Caco-2 (cell line): ENCODE data around the gene NUDT6. TPM values are rescaled to one million over a fixed set of nuclear protein-coding genes. Genes with fewer than 3 reads are reported as not detected.
A peak's percentile ranks its signal among the peaks of the same experiment; 100 is the strongest.

ENCODE experiments used
- Bru-seq: library from RNA; stranded (reverse); fragments of 400-500 nt; gene quantifications from one replicate; lab custom pipeline; 2021; lab: Mats Ljungman, UMichigan
- BruChase-seq, 2 experiments: library from RNA; stranded (reverse); fragments of 400-500 nt; gene quantifications; one replicate each; lab custom pipeline; 2021; lab: Mats Ljungman, UMichigan
- BruUV-seq: library from RNA; stranded (reverse); fragments of 400-500 nt; replicated peaks from 2 replicates; lab custom pipeline; 2021; lab: Mats Ljungman, UMichigan
- CTCF ChIA-PET: fragments of 300-600 bp; sonication (Branson Sonifier 250); formaldehyde crosslinking; loops from one replicate; lab custom pipeline; 2022; ENCODE audit warnings: antibody characterized with exemption; lab: Charles Lee
- POLR2A ChIA-PET: fragments of 300-600 bp; sonication (Branson Sonifier 250); formaldehyde crosslinking; loops from one replicate; lab custom pipeline; 2022; ENCODE audit warnings: antibody characterized with exemption; lab: Charles Lee
- DNase-seq, 2 experiments: peaks; one replicate each; pipeline versions ENCODE4 v3.0.0 to v3.0.0-alpha.2; 2020 to 2022
- H3K27me3 ChIP-seq: replicated peaks from 2 replicates; pipeline ENCODE4 v1.6.0; 2011; ENCODE audit warnings: low read length; ENCODE audit not compliant: control insufficient read depth, insufficient read depth
- H3K36me3 ChIP-seq: 2 replicates; pipeline ENCODE4 v1.5.1; 2011; ENCODE audit warnings: low read length; ENCODE audit not compliant: control insufficient read depth, insufficient read depth
- H3K4me1 ChIP-seq: fragments of 250-450 bp; sonication (Bioruptor Pico); 2 replicates; pipeline ENCODE4 v1.5.1; 2020; ENCODE audit warnings: mild to moderate bottlenecking
- H3K4me3 ChIP-seq: 2 replicates; pipeline ENCODE4 v1.5.1; 2011; ENCODE audit warnings: low read depth, mild to moderate bottlenecking, control low read depth, low read length
- H3K9me3 ChIP-seq: fragments of 250-450 bp; sonication (Bioruptor Pico); 2 replicates; pipeline ENCODE4 v1.5.1; 2020; ENCODE audit warnings: mild to moderate bottlenecking, moderate library complexity
- H3K27ac Mint-ChIP-seq: one replicate; pipeline ENCODE4 v1.8.0; 2022; ENCODE audit warnings: mixed read lengths; ENCODE audit not compliant: unreplicated experiment
- H3K27me3 Mint-ChIP-seq: one replicate; pipeline ENCODE4 v1.8.0; 2022; ENCODE audit warnings: mixed read lengths; ENCODE audit not compliant: insufficient read depth, unreplicated experiment
- H3K36me3 Mint-ChIP-seq: one replicate; pipeline ENCODE4 v1.8.0; 2022; ENCODE audit warnings: mild to moderate bottlenecking, mixed read lengths; ENCODE audit not compliant: insufficient read depth, unreplicated experiment
- H3K4me1 Mint-ChIP-seq: one replicate; pipeline ENCODE4 v1.8.0; 2022; ENCODE audit warnings: low read depth, mixed read lengths; ENCODE audit not compliant: unreplicated experiment
- H3K4me3 Mint-ChIP-seq: one replicate; pipeline ENCODE4 v1.8.0; 2022; ENCODE audit warnings: mild to moderate bottlenecking, moderate library complexity, mixed read lengths; ENCODE audit not compliant: unreplicated experiment
- H3K9me3 Mint-ChIP-seq: one replicate; pipeline ENCODE4 v1.8.0; 2022; ENCODE audit warnings: mixed read lengths; ENCODE audit not compliant: unreplicated experiment
- CTCF ChIP-seq, 2 experiments: fragments of 200-600 bp in 1 of 2; IDR thresholded peaks; 1 replicate in 1 of 2; 2 replicates in 1 of 2; pipeline versions ENCODE4 v1.5.1 to v1.8.0; 2011 to 2022; ENCODE audit warnings: antibody characterized with exemption in 1 of 2, control low read depth in 1 of 2, inconsistent platforms in 1 of 2, low read depth in 1 of 2, low read length in 1 of 2, mild to moderate bottlenecking in 1 of 2, moderate library complexity in 1 of 2; ENCODE audit not compliant: insufficient read depth in 1 of 2, severe bottlenecking in 1 of 2, unreplicated experiment in 1 of 2
- intact Hi-C: fragments of 100-400 bp; cut with micrococcal nuclease; formaldehyde crosslinking; loops from one replicate; pipeline ENCODE4 v1.10.0; 2022; ENCODE audit not compliant: unreplicated experiment
- long read RNA-seq: library from polyadenylated mRNA; stranded (forward); transcript quantifications from one replicate; pipeline ENCODE4 v2.0.0, GENCODE V29; 2022
- total RNA-seq: library from RNA; stranded (reverse); gene quantifications from 2 replicates; pipeline ENCODE4 v1.2.3, GENCODE V29; 2022

The NUDT6 gene
- total RNA-seq, result 5.3 and 5.7 TPM in 2 replicates
- Bru-seq, nascent RNA, result percentile 51 among the genes with signal in this experiment
- percentile 47 among the genes with signal in this experiment for BruChase-seq, experiment 1, labeled RNA remaining after a 2-hour chase
- BruChase-seq, experiment 2, labeled RNA remaining after a 6-hour chase, result percentile 41 among the genes with signal in this experiment
- long read RNA-seq, partial matches to known transcripts, result 0 of 8 reads
- long read RNA-seq, other reads (novel, unspliced or antisense), result 2 of 8 reads

GRCh38 chr4:122921971-122922876 is at the start of gene NUDT6:
TSS of gene NUDT6 (minus strand) at chr4:122922597. CDS start at chr4:122922572, 25 bp downstream.
- Mint-ChIP-seq H3K4me1 (no peaks in the 10 kb centered on the region), H3K9me3 (no peaks in the 10 kb centered on the region), H3K27ac (peak within 1 kb of the TSS; percentile 79), H3K27me3 (no peaks in the 10 kb centered on the region), H3K4me3 (no peak within 1 kb of the TSS), H3K36me3 (no peaks in the 10 kb centered on the region)
- ChIA-PET POLR2A (interaction anchor here (0.5 to 1.1 kb wide), 2 partner anchors 190 to 557 kb away, joined by 3 to 4 read pairs; partner anchors contain the start of gene BBS12), CTCF (interaction anchor here (0.6 to 1.7 kb wide), 4 partner anchors 17 to 344 kb away, joined by 3 to 11 read pairs (median 4); partner anchors contain the start of gene BBS12)
- DNase-seq, result peak; percentile 58 to 61
- Histone ChIP-seq H3K27me3 (no peaks in the 10 kb centered on the region), H3K36me3 (no peaks in the 10 kb centered on the region), H3K4me1 (no peaks in the 10 kb centered on the region), H3K9me3 (no peaks in the 10 kb centered on the region), H3K4me3 (peak within 1 kb of the TSS; percentile 66)
- no peak for TF ChIP-seq CTCF (IDR thresholded peaks at IDR 0.05; ENCODE audit: insufficient read depth in 1 of 2, low read depth in 1 of 2, low read length in 1 of 2, severe bottlenecking in 1 of 2, unreplicated experiment in 1 of 2)
- intact Hi-C loops, result loop anchor here (2.0 to 5.0 kb wide), 3 partner anchors 95 to 189 kb away; partner anchors contain the start of genes BBS12 and FGF2
- BruUV-seq, result no TSS peak

GRCh38 chr4:122968227-122968812 is 45.9 kb upstream of the NUDT6 start:
- BruUV-seq, result no TSS peak
- DNase-seq, result no peak
- Histone ChIP-seq H3K9me3 (no peaks in the 10 kb centered on the region), H3K4me3 (no peak overlapping the region), H3K4me1 (no peaks in the 10 kb centered on the region), H3K27me3 (no peaks in the 10 kb centered on the region), H3K36me3 (no peaks in the 10 kb centered on the region)
- no peak overlapping the region for H3K27ac Mint-ChIP-seq
- ChIA-PET CTCF (no interaction called here), POLR2A (no interaction called here)
- intact Hi-C loops, result no loop called here
- no peaks in the 10 kb centered on the region for H3K27me3 Mint-ChIP-seq
- H3K4me1 Mint-ChIP-seq, result peaks cover 7% of the 10 kb centered on the region
- no peaks in the 10 kb centered on the region for H3K9me3 Mint-ChIP-seq
- no peaks in the 10 kb centered on the region for H3K36me3 Mint-ChIP-seq
- no peak for TF ChIP-seq CTCF (IDR thresholded peaks at IDR 0.05; ENCODE audit: insufficient read depth in 1 of 2, low read depth in 1 of 2, low read length in 1 of 2, severe bottlenecking in 1 of 2, unreplicated experiment in 1 of 2)
- H3K4me3 Mint-ChIP-seq, result no peak overlapping the region

- Mint-ChIP-seq H3K4me1 (peaks cover 7% of the 10 kb centered on the region), H3K4me3 (no peak overlapping the region), H3K27me3 (no peaks in the 10 kb centered on the region), H3K36me3 (no peaks in the 10 kb centered on the region), H3K9me3 (no peaks in the 10 kb centered on the region), H3K27ac (no peak overlapping the region)
- H3K36me3 ChIP-seq, result no peaks in the 10 kb centered on the region
- ChIA-PET CTCF (no interaction called here), POLR2A (no interaction called here)
- no peak for TF ChIP-seq CTCF (IDR thresholded peaks at IDR 0.05; ENCODE audit: insufficient read depth in 1 of 2, low read depth in 1 of 2, low read length in 1 of 2, severe bottlenecking in 1 of 2, unreplicated experiment in 1 of 2)
- intact Hi-C loops, result no loop called here
- no TSS peak for BruUV-seq
- H3K4me3 ChIP-seq, result no peak overlapping the region
- no peaks in the 10 kb centered on the region for H3K9me3 ChIP-seq
- no peak for DNase-seq
- H3K4me1 ChIP-seq, result no peaks in the 10 kb centered on the region
- H3K27me3 ChIP-seq, result no peaks in the 10 kb centered on the region
Observed at GRCh38 chr4:122967231-122967630, 44.8 kb upstream of the NUDT6 start.
